Activated gamma-delta T cell treated with anti-CD3 and anti-CD28 coated beads, Interleukin-2, amount 50 U/mL, for 16 hours (primary cell): Measurements from ENCODE around the gene HSPB1.
"Not testable (repeated sequence)": the region's sequence is repeated elsewhere in the genome, so short reads cannot be mapped to it uniquely, and the experiment has no call there.

Experiments
- DNase-seq: peaks from one replicate; pipeline ENCODE4 v3.0.0-alpha.2; 2020; ENCODE audit warnings: low read depth

The HSPB1 gene

GRCh38 chr7:76334320-76334967 lies 32.0 kb downstream of the HSPB1 start:
- DNase-seq: no peak

DNA sequence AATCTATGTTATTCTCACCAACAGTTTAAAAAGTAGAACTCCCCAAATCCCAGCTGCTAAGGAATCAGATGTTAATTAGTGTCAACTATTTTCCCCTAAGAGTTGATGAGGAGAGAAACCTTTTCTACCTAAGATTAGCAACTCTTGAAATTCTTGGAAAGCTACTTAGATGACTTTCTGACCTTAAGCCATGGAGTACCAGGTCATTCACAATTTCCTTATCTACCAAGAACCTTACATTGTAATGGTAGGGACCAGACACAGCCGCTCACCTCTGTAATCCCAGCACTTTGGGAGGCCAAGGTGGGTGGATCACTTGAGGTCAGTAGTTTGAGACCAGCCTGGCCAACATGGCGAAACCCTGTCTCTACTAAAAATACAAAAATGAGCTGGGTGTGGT lies 32.9 kb downstream of the HSPB1 start:
- not testable (repeated sequence) for DNase-seq

DNA sequence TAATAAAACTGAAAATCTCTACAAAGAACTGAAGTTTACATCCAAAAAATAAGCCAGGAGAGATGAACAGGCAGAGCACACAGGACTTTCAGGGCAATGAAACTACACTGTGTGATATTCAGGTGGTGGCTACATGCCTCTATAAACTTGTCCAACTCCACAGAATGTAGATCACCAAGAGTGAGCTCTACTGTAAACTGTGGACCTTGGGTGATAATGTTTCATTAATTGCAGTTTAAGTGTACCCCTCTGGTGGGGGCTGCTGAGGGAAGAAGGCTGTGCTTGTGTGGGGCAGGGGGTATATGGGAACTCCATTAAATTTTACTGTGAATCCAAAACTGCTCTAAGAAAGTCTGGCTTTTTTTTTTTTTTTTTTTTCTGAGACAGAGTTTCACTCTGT lies 33.6 kb downstream of the HSPB1 start:
- no peak for DNase-seq

- no peak for DNase-seq
These were observed 34.7 kb downstream of the HSPB1 start for GRCh38 chr7:76337147-76337546.

GRCh38 chr7:76338298-76339084 lies 36.0 kb downstream of the HSPB1 start:
- DNase-seq: no peak

DNA sequence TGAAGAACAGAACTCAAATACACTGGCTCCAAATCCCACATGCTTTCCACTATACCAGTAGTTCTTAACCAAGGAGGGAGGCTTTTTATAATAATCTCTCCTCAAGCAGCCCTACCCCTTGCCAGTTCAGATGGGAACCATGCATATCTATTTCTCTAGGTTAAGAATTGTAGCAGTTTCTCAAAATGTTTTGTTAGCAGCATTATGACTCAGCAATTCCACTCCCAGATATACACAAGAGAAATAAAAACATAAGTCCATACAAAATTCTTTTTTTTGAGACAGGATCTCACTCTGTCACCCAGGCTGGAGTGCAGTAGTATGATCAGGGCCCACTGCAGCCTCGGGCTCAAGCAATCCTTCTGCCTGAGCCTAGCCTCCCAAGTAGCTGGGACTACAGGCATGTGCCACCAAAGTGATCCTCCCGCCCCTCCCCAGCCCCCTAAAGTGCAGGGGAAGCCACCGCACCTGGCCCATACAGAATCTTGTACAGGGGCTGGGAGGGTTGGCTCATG lies 38.2 kb downstream of the HSPB1 start:
- no peak for DNase-seq

DNA sequence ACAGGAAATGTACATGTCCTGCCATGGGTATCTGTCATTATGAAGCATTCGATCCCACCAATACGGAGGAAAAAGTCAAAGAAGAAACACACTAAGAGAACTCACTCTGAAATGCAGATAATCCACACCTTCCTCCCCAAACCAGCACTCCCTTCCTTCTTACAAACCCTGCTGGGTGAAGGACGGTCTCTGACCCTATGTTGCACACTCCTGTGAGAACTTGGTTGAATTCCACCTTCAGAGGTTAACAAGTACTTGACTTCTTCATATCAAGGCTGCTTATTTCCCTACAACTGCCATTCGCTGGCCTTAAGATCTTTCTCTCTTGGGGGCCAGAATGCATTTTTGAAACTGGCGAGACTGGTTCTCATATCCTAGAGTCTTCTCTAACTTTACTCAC lies 39.7 kb downstream of the HSPB1 start:
- no peak for DNase-seq

- no peak for DNase-seq
These were observed 40.9 kb downstream of the HSPB1 start for GRCh38 chr7:76343294-76343930.

- no peak for DNase-seq
These were observed 41.5 kb downstream of the HSPB1 start for GRCh38 chr7:76343931-76344321.

DNA sequence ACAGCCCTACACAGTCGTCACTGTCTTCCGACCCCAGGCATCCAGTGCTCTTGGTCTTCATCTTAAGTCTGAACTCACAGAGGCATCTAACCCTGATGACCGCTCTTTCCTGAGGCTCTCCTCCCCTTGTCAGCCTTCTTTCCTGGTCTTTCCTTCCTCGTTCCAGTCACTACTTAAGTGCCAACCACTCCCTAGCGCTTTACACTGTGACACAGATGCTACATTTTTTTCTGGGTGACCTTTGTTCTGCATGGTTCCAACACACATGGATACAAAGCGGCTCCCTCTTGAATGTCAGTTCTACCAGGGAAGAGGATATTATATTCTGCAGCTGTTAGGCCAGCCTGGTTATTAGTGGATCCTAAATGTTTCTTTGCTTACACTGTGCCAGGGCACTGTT lies 43.6 kb downstream of the HSPB1 start:
- DNase-seq: no peak

- DNase-seq: no peak
These were observed 44.3 kb downstream of the HSPB1 start for GRCh38 chr7:76346778-76347177.

- DNase-seq: no peak
These were observed 45.2 kb downstream of the HSPB1 start for GRCh38 chr7:76347710-76348109.

DNA sequence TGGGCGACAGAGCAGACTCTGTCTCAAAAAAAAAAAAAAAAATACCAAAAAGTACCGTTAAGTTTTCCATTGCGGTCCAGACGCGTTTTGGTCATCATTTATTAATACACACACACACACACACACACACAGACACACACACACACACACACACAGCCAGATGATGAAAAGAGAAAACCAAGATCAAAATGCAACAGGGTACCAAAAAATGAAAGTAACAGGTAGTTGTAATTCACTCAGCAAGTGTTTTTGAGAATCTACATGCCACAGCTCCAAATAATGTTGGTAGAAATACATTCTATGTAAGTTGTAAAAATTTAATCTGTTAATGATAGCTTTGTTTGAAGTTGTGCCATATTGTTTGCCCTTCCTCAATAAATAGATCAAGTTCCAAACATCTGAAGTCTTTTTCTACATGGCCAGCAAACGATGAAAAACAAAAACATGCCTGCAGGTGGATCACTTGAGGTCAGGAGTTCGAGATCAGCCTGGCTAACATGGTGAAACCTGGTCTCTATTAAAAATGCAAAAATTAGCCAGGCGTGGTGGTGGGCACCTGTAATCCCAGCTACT lies 46.9 kb downstream of the HSPB1 start:
- DNase-seq: no peak

GRCh38 chr7:76351372-76351771 lies 48.9 kb downstream of the HSPB1 start:
- DNase-seq: no peak

DNA sequence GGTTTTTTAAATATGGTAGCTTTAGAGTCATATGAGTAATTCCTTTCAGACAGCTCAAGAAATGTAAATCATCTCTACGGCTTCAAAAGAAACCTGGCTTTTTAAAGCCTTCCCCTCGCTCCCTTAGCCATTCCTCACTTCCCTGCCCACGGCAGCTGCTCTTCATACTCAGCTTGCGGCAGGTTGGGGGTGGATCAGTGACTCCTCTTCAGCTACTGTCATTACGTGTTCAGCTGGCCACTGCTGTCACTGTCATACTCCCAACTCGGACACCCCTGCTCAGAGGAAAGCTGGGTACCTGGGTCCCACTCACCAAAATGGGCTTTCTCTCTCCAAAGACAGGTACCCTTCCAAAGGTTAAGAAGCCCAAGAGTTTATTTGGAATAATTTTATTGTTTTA lies 49.7 kb downstream of the HSPB1 start:
- no peak for DNase-seq

DNA sequence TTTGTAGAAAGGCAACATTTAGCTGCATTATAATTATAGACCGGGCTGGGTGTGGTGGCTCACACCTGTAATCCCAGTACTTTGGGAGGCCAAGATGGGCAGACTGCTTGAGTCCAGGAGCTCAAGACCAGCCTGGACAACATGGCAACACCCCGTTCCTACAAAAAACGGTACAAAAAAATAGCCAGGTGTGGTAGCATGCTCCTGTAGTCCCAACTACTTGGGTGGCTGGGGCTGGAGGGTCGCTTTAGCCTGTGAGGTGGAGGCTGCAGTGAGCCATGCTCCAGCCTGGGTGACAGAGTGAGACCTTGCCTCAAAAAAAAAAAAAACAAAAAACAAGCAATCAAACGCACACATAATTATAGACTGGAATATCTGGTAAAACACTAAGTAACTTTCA lies 51.3 kb downstream of the HSPB1 start:
- no peak for DNase-seq
